Memory B cell (primary cell): ENCODE results near the gene IFNL4.
"Not testable (repeated sequence)": the region's sequence is repeated elsewhere in the genome, so short reads cannot be mapped to it uniquely, and the experiment has no call there.

ENCODE experiments used
- ATAC-seq: fragments of 150-1000 bp; cut with Tn5 transposase; 2 replicates; pipeline ENCODE4 v1.10.0; 2021; ENCODE audit warnings: low read depth, mild to moderate bottlenecking, moderate library complexity
- DNase-seq, 2 donors: peaks; one replicate each; pipeline ENCODE4 v3.0.0; 2022; ENCODE audit warnings: low spot score in 2 of 2
- H3K27ac Mint-ChIP-seq: one replicate; pipeline ENCODE4 v1.8.0; 2022; ENCODE audit warnings: mild to moderate bottlenecking, moderate library complexity, mixed read lengths
- H3K27me3 Mint-ChIP-seq: one replicate; pipeline ENCODE4 v1.8.0; 2022; ENCODE audit warnings: mixed read lengths
- H3K36me3 Mint-ChIP-seq: one replicate; pipeline ENCODE4 v1.8.0; 2022; ENCODE audit warnings: mild to moderate bottlenecking, mixed read lengths
- H3K4me1 Mint-ChIP-seq: one replicate; pipeline ENCODE4 v1.8.0; 2022; ENCODE audit warnings: mixed read lengths
- H3K4me3 Mint-ChIP-seq: one replicate; pipeline ENCODE4 v1.8.0; 2022; ENCODE audit warnings: mild to moderate bottlenecking, moderate library complexity, mixed read lengths
- H3K9me3 Mint-ChIP-seq: one replicate; pipeline ENCODE4 v1.8.0; 2022; ENCODE audit warnings: mixed read lengths

IFNL4 gene

DNA sequence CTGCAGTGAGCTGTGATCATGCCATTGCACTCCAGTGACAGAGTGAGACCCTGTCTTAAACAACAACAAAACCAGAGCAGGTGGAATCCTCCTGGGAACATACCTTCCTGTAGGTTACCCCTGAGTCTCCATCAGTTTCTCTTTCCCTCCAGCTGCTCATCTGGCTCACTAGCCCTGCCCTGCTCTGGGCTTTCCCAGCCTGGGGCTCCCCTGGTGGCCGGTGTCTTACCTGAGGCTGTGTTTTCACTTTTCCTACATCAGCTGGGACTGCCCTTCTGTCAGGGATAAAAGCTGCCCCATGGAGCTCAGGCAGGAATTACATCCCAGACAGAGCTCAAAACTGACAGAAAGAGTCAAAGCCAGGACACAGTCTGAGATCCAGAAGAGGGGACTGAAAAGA, 19.4 kb upstream of the IFNL4 start, which contains the start of gene IFNL2:
Gene IFNL2, plus strand, starts transcription at position 312 of the 400 bp plus-strand sequence. CDS start 173 bp downstream, outside the sequence.
- not testable (repeated sequence) for H3K4me1 Mint-ChIP-seq, H3K36me3 Mint-ChIP-seq, DNase-seq, H3K27ac Mint-ChIP-seq, H3K4me3 Mint-ChIP-seq, H3K9me3 Mint-ChIP-seq
- ATAC-seq: peak; percentile 46
- H3K27me3 Mint-ChIP-seq: peaks cover 24% of the 10 kb centered on the region

- no peak overlapping the region for H3K4me3 Mint-ChIP-seq
- DNase-seq: no peak
- H3K27me3 Mint-ChIP-seq: peaks cover 20% of the 10 kb centered on the region
Observed at GRCh38 chr19:39265321-39265916, 16.8 kb upstream of the IFNL4 start.

GRCh38 chr19:39264306-39265290, 15.9 kb upstream of the IFNL4 start:
- no peak for DNase-seq
- Mint-ChIP-seq H3K27ac (no peak overlapping the region), H3K4me3 (no peak overlapping the region), H3K9me3 (no peaks in the 10 kb centered on the region), H3K36me3 (no peaks in the 10 kb centered on the region), H3K27me3 (peaks cover 20% of the 10 kb centered on the region), H3K4me1 (peaks cover 5% of the 10 kb centered on the region)
- ATAC-seq: no peak

More at GRCh38 chr19:39265321-39265916, 16.8 kb upstream of the IFNL4 start:
- Mint-ChIP-seq H3K4me1 (peaks cover 5% of the 10 kb centered on the region), H3K9me3 (no peaks in the 10 kb centered on the region), H3K36me3 (no peaks in the 10 kb centered on the region), H3K27ac (no peak overlapping the region)
- ATAC-seq: no peak

GRCh38 chr19:39263912-39264305, 15.3 kb upstream of the IFNL4 start:
- Mint-ChIP-seq H3K9me3 (no peaks in the 10 kb centered on the region), H3K27ac (no peak overlapping the region), H3K4me1 (peaks cover 5% of the 10 kb centered on the region), H3K27me3 (peaks cover 15% of the 10 kb centered on the region), H3K4me3 (no peak overlapping the region), H3K36me3 (no peaks in the 10 kb centered on the region)
- DNase-seq (no peak), ATAC-seq (no peak)

DNA sequence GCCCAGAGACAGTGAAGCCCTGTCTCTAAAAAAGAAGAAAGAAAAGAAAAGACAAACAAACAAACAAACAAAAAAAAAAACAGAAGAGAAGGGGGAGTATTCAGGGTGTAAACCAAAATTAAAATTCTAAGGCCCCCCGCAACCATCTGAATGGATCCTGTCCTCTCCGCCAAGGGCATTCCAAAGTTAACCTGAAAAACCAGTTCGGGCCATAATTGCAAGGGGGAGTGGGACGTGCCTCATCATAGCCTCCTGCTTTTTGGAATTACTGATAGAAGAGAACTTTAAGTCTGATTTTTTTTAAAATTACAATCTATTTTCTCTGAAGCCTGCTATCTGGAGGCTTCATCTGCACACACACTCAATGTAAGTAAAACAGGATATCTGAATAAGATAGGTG, 13.8 kb upstream of the IFNL4 start:
- Mint-ChIP-seq H3K4me1 (peaks cover 3% of the 10 kb centered on the region), H3K9me3 (no peaks in the 10 kb centered on the region), H3K27me3 (peaks cover 17% of the 10 kb centered on the region), H3K36me3 (no peaks in the 10 kb centered on the region), H3K4me3 (no peak overlapping the region), H3K27ac (no peak overlapping the region)
- DNase-seq (no peak), ATAC-seq (no peak)

DNA sequence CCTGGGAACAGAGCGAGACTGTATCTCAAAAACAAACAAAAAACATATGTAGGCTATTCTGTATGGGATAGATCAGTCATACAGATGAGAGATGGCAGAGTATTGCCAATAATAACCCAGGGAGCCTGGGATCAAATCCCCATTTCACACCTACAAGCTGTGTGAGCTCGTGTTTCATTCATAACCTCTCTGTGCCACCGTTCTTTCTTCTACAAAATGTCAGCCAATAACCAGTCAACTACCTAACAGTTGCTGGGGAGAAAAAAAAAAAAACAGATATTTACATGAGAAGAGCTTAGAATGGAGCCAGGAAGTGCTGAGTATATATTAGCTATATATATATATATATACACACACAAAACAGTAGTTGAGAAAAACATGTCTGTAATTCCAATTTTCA, 13.0 kb upstream of the IFNL4 start:
- DNase-seq: no peak
- H3K27me3 Mint-ChIP-seq: peaks cover 19% of the 10 kb centered on the region
- H3K27ac Mint-ChIP-seq: no peak overlapping the region
- ATAC-seq: no peak
- H3K36me3 Mint-ChIP-seq: no peaks in the 10 kb centered on the region
- no peak overlapping the region for H3K4me3 Mint-ChIP-seq
- H3K9me3 Mint-ChIP-seq: peaks cover 1% of the 10 kb centered on the region
- H3K4me1 Mint-ChIP-seq: peaks cover 3% of the 10 kb centered on the region

GRCh38 chr19:39257227-39257626, 8.6 kb upstream of the IFNL4 start:
- peaks cover 15% of the 10 kb centered on the region for H3K27me3 Mint-ChIP-seq
- ATAC-seq (no peak), DNase-seq (no peak)
- peaks cover 3% of the 10 kb centered on the region for H3K4me1 Mint-ChIP-seq
- H3K36me3 Mint-ChIP-seq: no peaks in the 10 kb centered on the region
- H3K9me3 Mint-ChIP-seq: peaks cover 1% of the 10 kb centered on the region
- H3K27ac Mint-ChIP-seq: no peak overlapping the region
- H3K4me3 Mint-ChIP-seq: no peak overlapping the region

GRCh38 chr19:39254531-39255345, 6.1 kb upstream of the IFNL4 start:
- Mint-ChIP-seq H3K9me3 (peaks cover 1% of the 10 kb centered on the region), H3K27me3 (peaks cover 11% of the 10 kb centered on the region), H3K36me3 (no peaks in the 10 kb centered on the region), H3K4me3 (no peak overlapping the region), H3K4me1 (peaks cover 8% of the 10 kb centered on the region), H3K27ac (no peak overlapping the region)
- ATAC-seq (no peak), DNase-seq (no peak)

GRCh38 chr19:39253374-39254149, 4.9 kb upstream of the IFNL4 start:
- no peak overlapping the region for H3K4me3 Mint-ChIP-seq
- ATAC-seq (no peak), DNase-seq (no peak)
- H3K27ac Mint-ChIP-seq: no peak overlapping the region
- no peaks in the 10 kb centered on the region for H3K36me3 Mint-ChIP-seq
- peaks cover 13% of the 10 kb centered on the region for H3K27me3 Mint-ChIP-seq
- peaks cover 8% of the 10 kb centered on the region for H3K4me1 Mint-ChIP-seq
- H3K9me3 Mint-ChIP-seq: peaks cover 1% of the 10 kb centered on the region

- DNase-seq: no peak
- Mint-ChIP-seq H3K4me1 (peaks cover 8% of the 10 kb centered on the region), H3K27ac (no peak overlapping the region), H3K9me3 (peaks cover 1% of the 10 kb centered on the region), H3K36me3 (no peaks in the 10 kb centered on the region), H3K4me3 (no peak overlapping the region), H3K27me3 (peaks cover 9% of the 10 kb centered on the region)
- no peak for ATAC-seq
Observed at GRCh38 chr19:39252458-39252857, 3.8 kb upstream of the IFNL4 start.

DNA sequence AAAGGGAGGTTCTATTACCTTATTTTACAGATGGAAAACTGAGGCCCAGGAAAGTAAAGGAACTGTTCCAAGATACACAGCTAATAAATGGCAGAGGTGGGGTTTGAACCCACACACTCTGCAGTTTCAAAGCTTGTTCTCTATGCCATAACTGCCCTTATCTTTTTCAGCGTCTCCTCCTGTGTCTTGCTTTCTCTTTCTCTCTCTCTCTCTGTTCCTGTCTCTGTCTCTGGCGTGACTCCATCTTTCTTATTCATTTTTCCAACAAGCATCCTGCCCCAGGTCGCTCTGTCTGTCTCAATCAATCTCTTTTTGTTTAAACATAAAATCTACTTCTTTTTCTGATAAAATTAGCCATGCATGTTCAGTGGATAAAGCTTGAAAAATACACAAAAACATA, 3.2 kb upstream of the IFNL4 start:
- H3K27ac Mint-ChIP-seq: no peak overlapping the region
- no peaks in the 10 kb centered on the region for H3K36me3 Mint-ChIP-seq
- no peak overlapping the region for H3K4me3 Mint-ChIP-seq
- peaks cover 7% of the 10 kb centered on the region for H3K27me3 Mint-ChIP-seq
- H3K9me3 Mint-ChIP-seq: no peaks in the 10 kb centered on the region
- peaks cover 8% of the 10 kb centered on the region for H3K4me1 Mint-ChIP-seq
- no peak for DNase-seq
- no peak for ATAC-seq

DNA sequence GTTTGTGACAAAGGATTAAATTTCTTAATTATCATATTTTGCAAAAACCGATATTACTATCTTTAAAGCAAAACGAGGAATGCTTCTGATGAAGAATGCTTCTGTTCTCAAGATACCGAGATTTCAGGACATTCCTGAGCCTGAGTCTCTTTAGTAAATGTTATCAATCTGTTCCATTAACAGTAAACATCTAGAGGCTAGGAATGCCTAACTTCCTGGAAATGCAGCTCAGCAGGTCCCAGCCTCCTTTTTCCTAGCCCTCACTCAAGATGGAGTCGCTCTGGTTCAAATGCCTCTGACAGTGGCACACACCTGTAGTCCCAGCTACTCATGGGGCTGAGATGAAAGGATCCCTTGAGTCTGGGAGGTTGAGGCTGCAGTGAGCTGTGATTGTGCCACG, 2.4 kb upstream of the IFNL4 start:
- H3K27ac Mint-ChIP-seq: no peak overlapping the region
- no peaks in the 10 kb centered on the region for H3K36me3 Mint-ChIP-seq
- H3K27me3 Mint-ChIP-seq: peaks cover 4% of the 10 kb centered on the region
- no peak for DNase-seq
- H3K4me1 Mint-ChIP-seq: peaks cover 8% of the 10 kb centered on the region
- no peak overlapping the region for H3K4me3 Mint-ChIP-seq
- no peak for ATAC-seq
- H3K9me3 Mint-ChIP-seq: no peaks in the 10 kb centered on the region
